HFFc6 (cell line): Measurements from ENCODE around the gene FHOD3. TPM values are rescaled to one million over a fixed set of nuclear protein-coding genes. Genes with fewer than 3 reads are reported as not detected.

Experiments
- DNase-seq: peaks from one replicate; pipeline ENCODE4 v3.0.0-alpha.2; 2018
- H3K27ac Mint-ChIP-seq: 2 replicates; pipeline ENCODE4 v1.8.0; 2020; ENCODE audit warnings: mild to moderate bottlenecking, mixed read lengths
- H3K27me3 Mint-ChIP-seq: 2 replicates; pipeline ENCODE4 v1.8.0; 2021; ENCODE audit warnings: mild to moderate bottlenecking, moderate library complexity, mixed read lengths; ENCODE audit not compliant: insufficient read depth
- H3K36me3 Mint-ChIP-seq: 2 replicates; pipeline ENCODE4 v1.8.0; 2021; ENCODE audit warnings: low read depth, mixed read lengths
- H3K4me1 Mint-ChIP-seq: 2 replicates; pipeline ENCODE4 v1.8.0; 2020; ENCODE audit warnings: low read depth, mixed read lengths
- H3K4me3 Mint-ChIP-seq: 2 replicates; pipeline ENCODE4 v1.8.0; 2020; ENCODE audit warnings: mild to moderate bottlenecking, moderate library complexity, mixed read lengths
- H3K9me3 Mint-ChIP-seq: 2 replicates; pipeline ENCODE4 v1.8.0; 2020; ENCODE audit warnings: mild to moderate bottlenecking, mixed read lengths
- total RNA-seq, 6 experiments: library from RNA; stranded (reverse); fragmentation: NEBNext Ultra II Directional; extraction: Animal tissue kit (Norgen Biotek cat#: 25700); gene quantifications; 2 replicates in 1 of 6; 3 replicates in 5 of 6; pipeline ENCODE4 v1.2.3, GENCODE V29; 2021
- TF ChIP-seq, protein P1 (sequence below): fragments of 200-600 bp; sonication (generic); IDR thresholded peaks from 2 replicates; pipeline ENCODE4 v1.5.0; 2021; ENCODE audit warnings: antibody characterized with exemption, mild to moderate bottlenecking

Gene FHOD3
- total RNA-seq, 6 experiments from 2014 or later, result 32.8 to 67.6 (median 61.4) TPM

DNA sequence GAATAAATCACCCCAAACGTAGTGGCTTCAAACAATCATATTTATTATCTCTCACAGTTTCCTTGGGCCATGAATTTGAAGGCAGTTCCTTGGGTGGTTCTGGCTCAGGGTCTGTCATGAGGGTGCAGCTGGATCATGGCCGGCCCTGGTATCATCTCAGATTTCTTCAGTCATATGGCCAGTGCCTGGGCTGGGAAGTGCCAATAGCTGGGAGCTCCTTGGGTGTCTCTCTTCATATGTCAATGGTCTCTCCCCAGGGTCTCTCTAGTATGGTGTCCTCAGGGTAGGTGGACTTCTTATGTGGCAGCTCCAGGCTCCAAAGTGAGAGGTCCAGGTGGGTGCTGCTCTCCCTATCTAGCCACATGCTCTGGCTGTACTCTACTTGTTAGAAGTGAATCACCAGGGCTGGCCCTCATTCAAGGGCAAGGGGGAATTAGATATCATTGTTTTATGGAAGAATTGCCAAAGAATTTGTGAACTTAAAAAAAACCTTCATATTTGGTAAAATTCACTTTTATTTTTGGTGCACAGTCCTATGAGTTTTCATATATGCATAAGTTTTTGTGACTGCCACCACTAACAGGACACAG lies 15.4 kb downstream of the FHOD3 start:
- H3K27ac Mint-ChIP-seq, result peak overlapping the region; percentile 95; the same call in 1 of the 2 replicates
- TF ChIP-seq, protein P1, sequence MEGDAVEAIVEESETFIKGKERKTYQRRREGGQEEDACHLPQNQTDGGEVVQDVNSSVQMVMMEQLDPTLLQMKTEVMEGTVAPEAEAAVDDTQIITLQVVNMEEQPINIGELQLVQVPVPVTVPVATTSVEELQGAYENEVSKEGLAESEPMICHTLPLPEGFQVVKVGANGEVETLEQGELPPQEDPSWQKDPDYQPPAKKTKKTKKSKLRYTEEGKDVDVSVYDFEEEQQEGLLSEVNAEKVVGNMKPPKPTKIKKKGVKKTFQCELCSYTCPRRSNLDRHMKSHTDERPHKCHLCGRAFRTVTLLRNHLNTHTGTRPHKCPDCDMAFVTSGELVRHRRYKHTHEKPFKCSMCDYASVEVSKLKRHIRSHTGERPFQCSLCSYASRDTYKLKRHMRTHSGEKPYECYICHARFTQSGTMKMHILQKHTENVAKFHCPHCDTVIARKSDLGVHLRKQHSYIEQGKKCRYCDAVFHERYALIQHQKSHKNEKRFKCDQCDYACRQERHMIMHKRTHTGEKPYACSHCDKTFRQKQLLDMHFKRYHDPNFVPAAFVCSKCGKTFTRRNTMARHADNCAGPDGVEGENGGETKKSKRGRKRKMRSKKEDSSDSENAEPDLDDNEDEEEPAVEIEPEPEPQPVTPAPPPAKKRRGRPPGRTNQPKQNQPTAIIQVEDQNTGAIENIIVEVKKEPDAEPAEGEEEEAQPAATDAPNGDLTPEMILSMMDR, result no peak
- peaks cover 8% of the 10 kb centered on the region; the same call in 1 of the 2 replicates for H3K9me3 Mint-ChIP-seq
- H3K4me3 Mint-ChIP-seq, result no peak overlapping the region
- H3K4me1 Mint-ChIP-seq, result peaks cover 93% of the 10 kb centered on the region
- no peak for DNase-seq
- H3K27me3 Mint-ChIP-seq, result peaks cover 1% of the 10 kb centered on the region
- H3K36me3 Mint-ChIP-seq, result peaks cover 16% of the 10 kb centered on the region

DNA sequence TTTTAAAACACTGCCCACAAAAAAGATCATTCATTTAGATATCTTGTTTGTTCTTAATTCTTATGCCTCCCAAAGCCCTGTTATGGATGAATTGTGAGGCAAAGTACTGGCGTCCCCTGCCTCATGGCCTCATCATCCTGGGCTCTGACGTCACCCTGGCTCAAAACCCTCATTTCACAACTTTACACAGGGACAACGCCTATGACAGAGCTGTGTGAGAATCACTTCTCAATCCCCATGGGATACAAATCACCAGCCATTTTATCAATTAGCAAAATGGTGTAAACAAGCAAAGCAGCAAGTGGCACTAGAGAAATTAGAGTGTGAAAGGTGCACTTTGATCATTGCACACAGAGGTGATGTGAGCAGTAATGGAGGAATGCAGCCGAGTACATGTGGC lies 16.6 kb downstream of the FHOD3 start:
- peak overlapping the region; percentile 53 for H3K4me3 Mint-ChIP-seq
- H3K4me1 Mint-ChIP-seq, result peaks cover 81% of the 10 kb centered on the region
- TF ChIP-seq, protein P1, result no peak
- DNase-seq, result no peak
- peaks cover 28% of the 10 kb centered on the region for H3K36me3 Mint-ChIP-seq
- peaks cover 20% of the 10 kb centered on the region for H3K9me3 Mint-ChIP-seq
- peak overlapping the region; percentile 95 for H3K27ac Mint-ChIP-seq
- H3K27me3 Mint-ChIP-seq, result peaks cover 1% of the 10 kb centered on the region; the same call in 1 of the 2 replicates

DNA sequence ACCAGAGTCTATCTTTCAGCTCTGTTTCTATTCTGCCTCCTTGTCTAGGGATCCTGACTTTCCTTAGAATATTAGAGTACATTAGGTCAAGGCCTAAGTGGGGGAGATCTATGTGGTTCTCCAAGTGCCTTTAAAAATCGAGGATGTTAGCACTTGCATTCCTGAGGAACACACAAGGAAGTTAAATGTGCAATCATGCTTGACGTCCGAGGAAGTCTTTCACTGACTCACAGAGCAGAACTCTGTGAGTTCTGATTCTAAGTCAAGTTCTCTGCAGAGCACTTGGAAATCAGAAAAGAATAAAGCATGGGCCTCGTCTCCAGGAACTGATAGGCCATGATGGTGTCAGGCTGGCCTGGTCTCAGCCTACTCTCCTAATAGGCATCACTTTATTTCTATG lies 17.2 kb downstream of the FHOD3 start:
- Mint-ChIP-seq H3K36me3 (peaks cover 35% of the 10 kb centered on the region), H3K27ac (peak overlapping the region; percentile 95), H3K27me3 (peaks cover 1% of the 10 kb centered on the region; the same call in 1 of the 2 replicates), H3K4me3 (peak overlapping the region; percentile 53), H3K4me1 (peaks cover 75% of the 10 kb centered on the region), H3K9me3 (peaks cover 22% of the 10 kb centered on the region)
- TF ChIP-seq, protein P1, result no peak
- peak; percentile 76 for DNase-seq

DNA sequence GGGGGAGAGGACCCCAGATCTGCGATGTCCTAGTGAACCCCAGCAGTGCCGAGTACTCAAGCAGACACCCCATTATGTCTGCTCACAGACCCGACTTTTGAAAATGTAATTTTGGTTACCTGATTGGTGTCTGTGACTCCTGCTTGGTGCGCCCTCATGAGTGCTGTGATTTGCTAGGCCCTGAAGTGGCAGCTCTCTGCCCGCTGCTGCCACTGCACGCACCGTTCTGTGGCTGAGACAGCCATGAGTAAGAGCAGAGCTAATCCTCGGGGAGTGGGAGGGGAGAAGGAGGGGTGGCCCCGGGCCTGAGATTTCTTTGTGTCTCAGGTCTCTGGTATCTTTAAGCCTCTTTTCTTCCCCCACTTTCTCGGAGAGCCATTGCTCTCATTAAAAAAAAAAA lies 18.2 kb downstream of the FHOD3 start:
- H3K27ac Mint-ChIP-seq, result peak overlapping the region; percentile 95
- peaks cover 65% of the 10 kb centered on the region for H3K4me1 Mint-ChIP-seq
- DNase-seq, result peak; percentile 59
- TF ChIP-seq, protein P1, result no peak
- H3K4me3 Mint-ChIP-seq, result peak overlapping the region; percentile 53
- H3K27me3 Mint-ChIP-seq, result peaks cover 1% of the 10 kb centered on the region; the same call in 1 of the 2 replicates
- peaks cover 35% of the 10 kb centered on the region for H3K36me3 Mint-ChIP-seq
- peaks cover 22% of the 10 kb centered on the region for H3K9me3 Mint-ChIP-seq

DNA sequence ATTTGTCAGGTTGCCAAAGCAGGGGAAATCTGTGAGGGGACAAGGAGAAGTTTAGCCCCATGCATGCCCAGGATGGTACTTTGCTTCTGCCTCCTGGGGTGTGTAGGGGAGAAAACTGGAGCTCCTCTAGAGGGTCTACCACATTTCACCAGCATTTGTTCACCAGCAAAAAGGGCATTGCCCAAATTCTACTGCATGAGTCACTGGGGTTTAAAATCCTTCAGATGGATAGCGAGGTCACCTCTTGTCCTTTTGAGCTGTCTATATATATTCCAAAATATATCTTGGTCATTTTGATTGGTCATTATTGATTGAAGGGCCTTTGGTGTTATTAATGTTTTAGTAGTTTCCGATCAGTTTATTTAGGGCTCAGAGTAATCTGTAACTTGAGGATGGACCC lies 18.7 kb downstream of the FHOD3 start:
- no peak for DNase-seq
- H3K27me3 Mint-ChIP-seq, result peaks cover 1% of the 10 kb centered on the region; the same call in 1 of the 2 replicates
- H3K36me3 Mint-ChIP-seq, result peaks cover 35% of the 10 kb centered on the region
- H3K9me3 Mint-ChIP-seq, result peaks cover 22% of the 10 kb centered on the region
- H3K4me1 Mint-ChIP-seq, result peaks cover 65% of the 10 kb centered on the region
- peak overlapping the region; percentile 95 for H3K27ac Mint-ChIP-seq
- TF ChIP-seq, protein P1, result no peak
- peak overlapping the region; percentile 53 for H3K4me3 Mint-ChIP-seq
